Measurements from ENCODE around the gene MPZL1. TPM values are rescaled to one million over a fixed set of nuclear protein-coding genes. Genes with fewer than 3 reads are reported as not detected.

Gene MPZL1
- polyA plus RNA-seq, 2 of the 4 experiments (the other 2 are of a cell fraction): 92.6 to 178 TPM

DNA sequence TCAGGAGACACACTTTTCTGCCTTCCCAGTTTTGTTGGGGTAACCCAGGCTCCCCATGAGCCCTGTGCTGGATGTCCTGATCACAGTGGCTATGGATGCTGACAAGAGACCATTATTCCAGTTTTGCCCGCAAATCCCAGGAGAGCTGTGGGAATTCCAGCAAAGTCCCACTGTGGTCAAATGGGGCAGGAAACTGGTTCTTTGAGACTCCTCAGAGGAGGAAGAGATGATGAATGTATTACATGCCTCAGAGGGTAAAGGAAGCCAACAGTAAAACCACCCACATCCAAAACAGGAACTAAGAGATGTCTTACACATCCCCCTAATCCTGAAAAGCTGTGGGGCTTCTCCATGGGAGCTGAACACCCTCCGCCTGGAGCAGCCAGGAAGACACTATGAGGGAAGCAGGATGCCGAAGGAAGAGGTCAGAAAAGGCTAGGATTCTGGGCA is 12.8 kb upstream of the MPZL1 start:
- Histone ChIP-seq H3K27ac (no peak overlapping the region), H3K4me3 (no peak overlapping the region), H3K4me2 (no peak overlapping the region), H3K9me3 (no peaks in the 10 kb centered on the region), H3K4me1 (no peaks in the 10 kb centered on the region)
- no peak for FAIRE-seq
- DNase-seq (ENCODE audit: low read depth in 1 of 2, low spot score in 1 of 2): no peak
- ChIA-PET POLR2A (no interaction called here), CTCF (interaction anchor here (1.3 to 2.8 kb wide), 2 partner anchors 16 to 21 kb away, joined by 3 to 10 read pairs; no protein-coding TSS in a partner anchor)
- no peak for ATAC-seq
- WGBS (ENCODE audit: missing lambda C conversion rate): 75% methylated on average over 3 of the region's 3 CpGs
- TF ChIP-seq EHMT2 (IDR thresholded peaks at IDR 0.05; ENCODE audit: low read depth) (no peak), ESRRA (IDR thresholded peaks at IDR 0.05; ENCODE audit: borderline replicate concordance, low read length) (no peak), CEBPB (IDR thresholded peaks at IDR 0.05) (no peak), ZFP36 (IDR thresholded peaks at IDR 0.05; ENCODE audit: borderline replicate concordance, partially characterized antibody) (no peak), RARB (CRISPR knock-in tag; IDR thresholded peaks at IDR 0.05) (no peak), KDM1A (IDR thresholded peaks at IDR 0.05; ENCODE audit: low read depth) (no peak), HDAC2 (IDR thresholded peaks at IDR 0.05) (no peak), HOXA7 (CRISPR knock-in tag; IDR thresholded peaks at IDR 0.05) (no peak), TFCP2L1 (CRISPR knock-in tag; IDR thresholded peaks at IDR 0.05) (no peak), HOXB5 (CRISPR knock-in tag; IDR thresholded peaks at IDR 0.05) (no peak), EP300 (IDR thresholded peaks at IDR 0.05) (no peak), RCOR1 (IDR thresholded peaks at IDR 0.05; ENCODE audit: low read depth, low read length) (no peak), CBX2 (IDR thresholded peaks at IDR 0.05; ENCODE audit: borderline replicate concordance, low read depth) (no peak), HEYL (CRISPR knock-in tag; IDR thresholded peaks at IDR 0.05) (no peak), FOSL2 (IDR thresholded peaks at IDR 0.05) (no peak), FOSL2 (CRISPR knock-in tag; IDR thresholded peaks at IDR 0.05) (no peak)
- TF ChIP-seq, protein P1, sequence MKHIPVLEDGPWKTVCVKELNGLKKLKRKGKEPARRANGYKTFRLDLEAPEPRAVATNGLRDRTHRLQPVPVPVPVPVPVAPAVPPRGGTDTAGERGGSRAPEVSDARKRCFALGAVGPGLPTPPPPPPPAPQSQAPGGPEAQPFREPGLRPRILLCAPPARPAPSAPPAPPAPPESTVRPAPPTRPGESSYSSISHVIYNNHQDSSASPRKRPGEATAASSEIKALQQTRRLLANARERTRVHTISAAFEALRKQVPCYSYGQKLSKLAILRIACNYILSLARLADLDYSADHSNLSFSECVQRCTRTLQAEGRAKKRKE (CRISPR knock-in tag; IDR thresholded peaks at IDR 0.05; ENCODE audit: low read depth): no peak
- TF ChIP-seq, protein P2, sequence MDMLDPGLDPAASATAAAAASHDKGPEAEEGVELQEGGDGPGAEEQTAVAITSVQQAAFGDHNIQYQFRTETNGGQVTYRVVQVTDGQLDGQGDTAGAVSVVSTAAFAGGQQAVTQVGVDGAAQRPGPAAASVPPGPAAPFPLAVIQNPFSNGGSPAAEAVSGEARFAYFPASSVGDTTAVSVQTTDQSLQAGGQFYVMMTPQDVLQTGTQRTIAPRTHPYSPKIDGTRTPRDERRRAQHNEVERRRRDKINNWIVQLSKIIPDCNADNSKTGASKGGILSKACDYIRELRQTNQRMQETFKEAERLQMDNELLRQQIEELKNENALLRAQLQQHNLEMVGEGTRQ (IDR thresholded peaks at IDR 0.05): no peak
- TF ChIP-seq, protein P3, sequence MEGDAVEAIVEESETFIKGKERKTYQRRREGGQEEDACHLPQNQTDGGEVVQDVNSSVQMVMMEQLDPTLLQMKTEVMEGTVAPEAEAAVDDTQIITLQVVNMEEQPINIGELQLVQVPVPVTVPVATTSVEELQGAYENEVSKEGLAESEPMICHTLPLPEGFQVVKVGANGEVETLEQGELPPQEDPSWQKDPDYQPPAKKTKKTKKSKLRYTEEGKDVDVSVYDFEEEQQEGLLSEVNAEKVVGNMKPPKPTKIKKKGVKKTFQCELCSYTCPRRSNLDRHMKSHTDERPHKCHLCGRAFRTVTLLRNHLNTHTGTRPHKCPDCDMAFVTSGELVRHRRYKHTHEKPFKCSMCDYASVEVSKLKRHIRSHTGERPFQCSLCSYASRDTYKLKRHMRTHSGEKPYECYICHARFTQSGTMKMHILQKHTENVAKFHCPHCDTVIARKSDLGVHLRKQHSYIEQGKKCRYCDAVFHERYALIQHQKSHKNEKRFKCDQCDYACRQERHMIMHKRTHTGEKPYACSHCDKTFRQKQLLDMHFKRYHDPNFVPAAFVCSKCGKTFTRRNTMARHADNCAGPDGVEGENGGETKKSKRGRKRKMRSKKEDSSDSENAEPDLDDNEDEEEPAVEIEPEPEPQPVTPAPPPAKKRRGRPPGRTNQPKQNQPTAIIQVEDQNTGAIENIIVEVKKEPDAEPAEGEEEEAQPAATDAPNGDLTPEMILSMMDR (IDR thresholded peaks at IDR 0.05): no peak
- TF ChIP-seq, protein P4, sequence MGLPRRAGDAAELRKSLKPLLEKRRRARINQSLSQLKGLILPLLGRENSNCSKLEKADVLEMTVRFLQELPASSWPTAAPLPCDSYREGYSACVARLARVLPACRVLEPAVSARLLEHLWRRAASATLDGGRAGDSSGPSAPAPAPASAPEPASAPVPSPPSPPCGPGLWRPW (IDR thresholded peaks at IDR 0.05): no peak

DNA sequence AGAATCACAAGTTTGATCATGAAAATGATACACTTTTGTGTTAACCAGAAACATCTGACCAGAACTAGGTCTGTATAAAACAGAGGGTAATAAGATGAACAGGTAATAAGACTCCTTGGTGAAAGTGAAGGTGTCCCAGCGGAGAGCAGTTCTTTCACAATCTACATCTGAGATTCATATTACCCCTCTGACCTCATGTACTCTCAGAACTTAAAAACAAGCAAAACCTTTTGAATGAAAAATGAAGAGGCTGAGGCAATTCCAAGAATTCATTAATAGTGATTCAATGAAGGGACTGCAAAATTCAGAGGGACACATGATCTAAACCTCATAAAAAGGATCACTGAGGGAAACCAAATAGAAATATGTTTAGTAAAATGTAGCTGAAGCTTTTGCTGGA is 10.9 kb upstream of the MPZL1 start:
- no peak for FAIRE-seq
- TF ChIP-seq HOXB13 (CRISPR knock-in tag; IDR thresholded peaks at IDR 0.05; ENCODE audit: low read depth): no peak
- TF ChIP-seq RARB (CRISPR knock-in tag; IDR thresholded peaks at IDR 0.05): no peak
- no peak for TF ChIP-seq ZFP36 (IDR thresholded peaks at IDR 0.05; ENCODE audit: borderline replicate concordance, partially characterized antibody)
- TF ChIP-seq, protein P5, sequence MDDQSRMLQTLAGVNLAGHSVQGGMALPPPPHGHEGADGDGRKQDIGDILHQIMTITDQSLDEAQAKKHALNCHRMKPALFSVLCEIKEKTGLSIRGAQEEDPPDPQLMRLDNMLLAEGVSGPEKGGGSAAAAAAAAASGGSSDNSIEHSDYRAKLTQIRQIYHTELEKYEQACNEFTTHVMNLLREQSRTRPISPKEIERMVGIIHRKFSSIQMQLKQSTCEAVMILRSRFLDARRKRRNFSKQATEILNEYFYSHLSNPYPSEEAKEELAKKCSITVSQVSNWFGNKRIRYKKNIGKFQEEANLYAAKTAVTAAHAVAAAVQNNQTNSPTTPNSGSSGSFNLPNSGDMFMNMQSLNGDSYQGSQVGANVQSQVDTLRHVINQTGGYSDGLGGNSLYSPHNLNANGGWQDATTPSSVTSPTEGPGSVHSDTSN (IDR thresholded peaks at IDR 0.05): no peak
- no peak for TF ChIP-seq EHF (CRISPR knock-in tag; IDR thresholded peaks at IDR 0.05)
- TF ChIP-seq HEYL (CRISPR knock-in tag; IDR thresholded peaks at IDR 0.05): no peak
- TF ChIP-seq BHLHE40 (IDR thresholded peaks at IDR 0.05; ENCODE audit: low read depth, low read length): no peak
- no peak for TF ChIP-seq RAD21 (conservative IDR thresholded peaks at IDR 0.05 in 1 of 2, IDR thresholded peaks at IDR 0.05 in 1 of 2)
- ATAC-seq: no peak
- no peak overlapping the region for H3K4me3 ChIP-seq
- H3K4me1 ChIP-seq: no peaks in the 10 kb centered on the region
- H3K4me2 ChIP-seq: no peak overlapping the region
- DNase-seq (ENCODE audit: low read depth in 1 of 2, low spot score in 1 of 2): no peak
- no peak overlapping the region for H3K27ac ChIP-seq
- WGBS (ENCODE audit: missing lambda C conversion rate): 77% methylated on average over 1 of the region's 1 CpG
- H3K9me3 ChIP-seq: no peaks in the 10 kb centered on the region
- POLR2A ChIA-PET: no interaction called here
- CTCF ChIA-PET: no interaction called here

Measured in A549 (cell line).